HFF-Myc (cell line): ENCODE data around the gene TLE3.
A peak's percentile ranks its signal among the peaks of the same experiment; 100 is the strongest.

Experiments used
- DNase-seq: peaks from one replicate; pipeline ENCODE4 v3.0.0-alpha.2; 2011; ENCODE audit warnings: low read depth; ENCODE audit errors: extremely low read depth
- H3K4me3 ChIP-seq: replicated peaks from 2 replicates; pipeline ENCODE4 v1.5.1; 2011; ENCODE audit warnings: low read depth, mild to moderate bottlenecking, control low read depth, low read length
- TF ChIP-seq, protein P1 (sequence below): IDR thresholded peaks from 2 replicates; pipeline ENCODE4 v1.5.1; 2012; ENCODE audit warnings: mild to moderate bottlenecking, low read depth, low read length, control low read depth; ENCODE audit errors: missing control alignments

TLE3 gene

DNA sequence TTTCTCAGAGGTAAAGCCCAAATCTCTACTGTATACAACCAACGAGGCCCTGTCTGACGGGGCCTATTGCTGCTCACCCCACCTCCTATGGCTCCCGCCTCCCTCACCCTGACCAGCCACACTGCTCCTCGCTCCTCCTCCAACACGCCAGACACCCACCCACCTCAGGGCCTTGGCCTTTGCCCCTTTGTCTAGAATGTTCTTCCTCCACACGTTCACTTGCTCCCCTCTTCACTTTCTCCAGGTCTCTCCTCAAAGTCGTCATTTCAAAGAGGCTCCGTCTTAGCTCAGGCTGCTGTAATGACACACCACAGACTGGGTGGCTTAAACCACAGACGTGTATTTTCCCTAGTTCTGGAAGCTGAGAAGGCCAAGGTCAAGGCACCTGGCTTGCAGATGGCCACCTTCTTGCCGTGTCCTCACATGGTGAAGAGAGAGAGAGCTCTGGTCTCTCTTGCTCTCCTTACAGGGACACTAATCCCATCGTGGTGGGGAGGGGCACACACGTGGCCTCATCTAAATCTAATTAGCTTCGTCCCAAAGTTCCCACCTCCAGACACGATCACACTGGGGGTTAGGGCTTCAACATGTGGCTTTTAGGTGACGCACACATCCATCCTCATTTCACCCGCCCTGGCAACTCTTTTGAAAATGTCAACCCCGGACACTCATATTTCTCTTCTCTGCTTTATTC lies 98.2 kb downstream of the TLE3 start:
- no peak overlapping the region for H3K4me3 ChIP-seq
- no peak for DNase-seq

DNA sequence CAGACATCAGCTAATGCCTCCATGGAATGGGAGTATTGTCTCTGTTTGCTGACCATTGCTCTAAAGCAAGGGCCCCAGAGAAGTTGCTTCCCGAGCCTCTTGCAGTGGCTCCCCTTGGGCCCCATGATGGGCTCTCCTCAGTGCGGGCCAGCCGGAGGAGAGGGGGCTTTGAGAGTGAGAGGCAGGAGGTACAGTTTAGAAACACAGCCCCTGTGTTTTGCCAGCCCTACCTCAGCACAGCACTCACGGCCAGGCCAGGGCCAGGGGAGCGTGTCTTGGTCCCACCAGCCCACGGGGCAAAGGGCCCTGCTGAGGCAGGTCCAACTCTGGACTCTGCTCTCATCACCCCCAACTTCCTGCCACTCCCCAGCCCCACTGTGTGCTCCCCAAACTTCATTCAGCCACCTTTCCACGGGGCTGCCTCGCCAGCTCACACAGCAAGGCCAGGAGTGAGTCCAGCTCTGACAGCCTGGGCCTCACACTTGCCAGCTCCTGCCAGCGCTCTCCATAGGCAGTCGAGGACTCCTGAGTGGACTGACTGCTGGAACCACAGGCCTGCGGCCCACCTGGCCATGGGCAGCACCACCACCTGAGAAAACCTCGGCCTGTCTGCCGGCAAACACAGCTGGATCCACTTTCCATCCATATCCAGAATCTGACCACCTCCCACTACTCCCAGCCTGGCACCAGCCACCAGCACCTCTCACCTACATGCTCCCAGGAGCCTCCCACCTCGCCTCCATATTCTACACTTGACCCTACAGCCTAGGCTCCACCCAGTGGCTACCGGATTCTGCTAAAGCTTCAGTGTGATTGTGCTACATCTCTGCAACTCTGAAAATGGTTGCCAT lies 99.0 kb downstream of the TLE3 start:
- TF ChIP-seq, protein P1, sequence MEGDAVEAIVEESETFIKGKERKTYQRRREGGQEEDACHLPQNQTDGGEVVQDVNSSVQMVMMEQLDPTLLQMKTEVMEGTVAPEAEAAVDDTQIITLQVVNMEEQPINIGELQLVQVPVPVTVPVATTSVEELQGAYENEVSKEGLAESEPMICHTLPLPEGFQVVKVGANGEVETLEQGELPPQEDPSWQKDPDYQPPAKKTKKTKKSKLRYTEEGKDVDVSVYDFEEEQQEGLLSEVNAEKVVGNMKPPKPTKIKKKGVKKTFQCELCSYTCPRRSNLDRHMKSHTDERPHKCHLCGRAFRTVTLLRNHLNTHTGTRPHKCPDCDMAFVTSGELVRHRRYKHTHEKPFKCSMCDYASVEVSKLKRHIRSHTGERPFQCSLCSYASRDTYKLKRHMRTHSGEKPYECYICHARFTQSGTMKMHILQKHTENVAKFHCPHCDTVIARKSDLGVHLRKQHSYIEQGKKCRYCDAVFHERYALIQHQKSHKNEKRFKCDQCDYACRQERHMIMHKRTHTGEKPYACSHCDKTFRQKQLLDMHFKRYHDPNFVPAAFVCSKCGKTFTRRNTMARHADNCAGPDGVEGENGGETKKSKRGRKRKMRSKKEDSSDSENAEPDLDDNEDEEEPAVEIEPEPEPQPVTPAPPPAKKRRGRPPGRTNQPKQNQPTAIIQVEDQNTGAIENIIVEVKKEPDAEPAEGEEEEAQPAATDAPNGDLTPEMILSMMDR, result no peak
- H3K4me3 ChIP-seq, result no peak overlapping the region
- no peak for DNase-seq

More for the DNA sequence above, 98.2 kb downstream of the TLE3 start:
- TF ChIP-seq, protein P1, result no peak

DNA sequence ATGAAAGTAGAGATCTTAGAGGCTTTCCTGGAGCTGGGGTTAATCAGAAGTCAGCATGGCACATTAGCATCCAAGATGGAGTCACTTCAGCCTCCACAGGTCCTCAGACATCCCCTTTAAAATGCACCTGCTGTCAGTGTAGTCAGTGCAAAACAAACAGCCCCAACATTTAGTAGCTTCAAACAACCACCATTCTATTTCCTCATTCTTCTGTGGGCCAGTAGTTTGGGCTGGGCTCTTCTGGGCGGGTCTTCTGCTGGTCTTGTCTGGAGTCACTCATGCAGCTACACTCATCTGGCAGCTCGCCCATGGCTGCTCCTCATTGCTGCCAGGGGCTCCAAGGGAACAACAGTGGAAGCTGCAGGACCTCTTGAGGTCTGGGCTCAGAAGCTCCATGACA lies 99.9 kb downstream of the TLE3 start:
- peak; percentile 10 for DNase-seq
- TF ChIP-seq, protein P1, result no peak
- H3K4me3 ChIP-seq, result no peak overlapping the region
